Neural crest cell (in vitro differentiated cells): ENCODE measurements around the gene TSTD2. TPM values are rescaled to one million over a fixed set of nuclear protein-coding genes. Genes with fewer than 3 reads are reported as not detected.

ENCODE experiments used
- DNase-seq: peaks from one replicate; pipeline ENCODE4 v3.0.0; 2021; ENCODE audit warnings: low read depth, mixed read lengths, low spot score
- H3K27ac Mint-ChIP-seq: one replicate; pipeline ENCODE4 v1.8.0; 2021; ENCODE audit warnings: mild to moderate bottlenecking, mixed read lengths; ENCODE audit not compliant: unreplicated experiment
- H3K27me3 Mint-ChIP-seq: 2 replicates; pipeline ENCODE4 v1.8.0; 2021; ENCODE audit warnings: low read depth, mild to moderate bottlenecking, mixed read lengths
- H3K36me3 Mint-ChIP-seq: 2 replicates; pipeline ENCODE4 v1.8.0; 2021; ENCODE audit warnings: low read depth, mild to moderate bottlenecking, mixed read lengths
- H3K4me1 Mint-ChIP-seq: 2 replicates; pipeline ENCODE4 v1.8.0; 2021; ENCODE audit warnings: mixed read lengths
- H3K4me3 Mint-ChIP-seq: one replicate; pipeline ENCODE4 v1.8.0; 2021; ENCODE audit warnings: mild to moderate bottlenecking, mixed read lengths
- H3K9me3 Mint-ChIP-seq: 2 replicates; pipeline ENCODE4 v1.8.0; 2021; ENCODE audit warnings: mixed read lengths
- CTCF ChIP-seq: fragments of 200-600 bp; sonication (generic); conservative IDR thresholded peaks from 2 replicates; pipeline ENCODE4 v1.5.0; 2021; ENCODE audit warnings: antibody characterized with exemption, mild to moderate bottlenecking
- total RNA-seq: library from RNA; stranded (reverse); gene quantifications from 2 replicates; pipeline ENCODE4 v1.2.1, GENCODE V29; 2021

The TSTD2 gene
- total RNA-seq, 1 donor from 2014 or later: 24.4 TPM

- no peaks in the 10 kb centered on the region for H3K9me3 Mint-ChIP-seq
- no peak for TF ChIP-seq CTCF
- no peaks in the 10 kb centered on the region for H3K36me3 Mint-ChIP-seq
- H3K27ac Mint-ChIP-seq: peak overlapping the region; percentile 88
- H3K4me1 Mint-ChIP-seq: peaks cover 39% of the 10 kb centered on the region
- peak overlapping the region; percentile 96 for H3K4me3 Mint-ChIP-seq
- no peaks in the 10 kb centered on the region for H3K27me3 Mint-ChIP-seq
- DNase-seq: no peak
Observed at GRCh38 chr9:97633859-97634490, 807 bp upstream of the TSTD2 start.

- Mint-ChIP-seq H3K9me3 (no peaks in the 10 kb centered on the region), H3K27me3 (no peaks in the 10 kb centered on the region), H3K4me3 (peak overlapping the region; percentile 96), H3K36me3 (no peaks in the 10 kb centered on the region), H3K27ac (peak overlapping the region; percentile 100), H3K4me1 (peaks cover 42% of the 10 kb centered on the region)
- no peak for TF ChIP-seq CTCF
- peak; percentile 50 for DNase-seq
Observed at GRCh38 chr9:97632248-97632984, 752 bp downstream of the TSTD2 start.

- Mint-ChIP-seq H3K9me3 (no peaks in the 10 kb centered on the region), H3K27me3 (no peaks in the 10 kb centered on the region), H3K27ac (no peak overlapping the region), H3K4me3 (peak overlapping the region; percentile 67), H3K36me3 (no peaks in the 10 kb centered on the region), H3K4me1 (peaks cover 32% of the 10 kb centered on the region)
- DNase-seq: no peak
- TF ChIP-seq CTCF: no peak
Observed at GRCh38 chr9:97630591-97630990, 2.6 kb downstream of the TSTD2 start.

GRCh38 chr9:97629156-97629555, 4.0 kb downstream of the TSTD2 start:
- no peak overlapping the region for H3K27ac Mint-ChIP-seq
- peak overlapping the region; percentile 45 for H3K4me3 Mint-ChIP-seq
- H3K27me3 Mint-ChIP-seq: no peaks in the 10 kb centered on the region
- H3K36me3 Mint-ChIP-seq: peaks cover 4% of the 10 kb centered on the region
- peaks cover 20% of the 10 kb centered on the region for H3K4me1 Mint-ChIP-seq
- TF ChIP-seq CTCF: no peak
- no peaks in the 10 kb centered on the region for H3K9me3 Mint-ChIP-seq
- DNase-seq: no peak

GRCh38 chr9:97628668-97629067, 4.5 kb downstream of the TSTD2 start:
- H3K27ac Mint-ChIP-seq: no peak overlapping the region
- H3K4me3 Mint-ChIP-seq: peak overlapping the region; percentile 45
- H3K36me3 Mint-ChIP-seq: peaks cover 8% of the 10 kb centered on the region
- H3K4me1 Mint-ChIP-seq: peaks cover 20% of the 10 kb centered on the region
- no peak for DNase-seq
- H3K27me3 Mint-ChIP-seq: no peaks in the 10 kb centered on the region
- TF ChIP-seq CTCF: no peak
- no peaks in the 10 kb centered on the region for H3K9me3 Mint-ChIP-seq
